ENCODE measurements around the gene NAA50.

NAA50 gene

DNA sequence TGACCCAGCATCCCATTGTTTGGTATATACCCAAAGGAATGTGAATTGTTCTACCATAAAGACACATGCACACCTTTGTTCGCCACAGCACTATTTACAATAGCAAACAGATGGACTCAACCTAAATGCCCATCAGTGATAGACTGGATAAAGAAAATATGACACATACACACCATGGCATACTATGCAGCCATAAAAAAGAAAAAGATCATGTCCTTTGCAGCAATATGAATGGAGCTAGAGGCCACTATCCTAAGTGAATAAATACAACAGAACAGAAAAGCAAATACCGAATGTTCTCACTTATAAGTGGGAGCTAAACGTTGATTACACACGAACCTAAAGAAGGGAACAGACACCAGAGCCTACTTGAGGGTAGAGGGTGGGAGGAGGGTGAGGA lies 38.2 kb downstream of the NAA50 start:
- Histone ChIP-seq H3K9me2 (replicated peaks; ENCODE audit: insufficient read depth, low read length) (no peaks in the 10 kb centered on the region), H3K4me1 (ENCODE audit: low read length) (no peaks in the 10 kb centered on the region), H3K9ac (ENCODE audit: low read length) (no peak overlapping the region), H3K36me3 (replicated peaks; ENCODE audit: insufficient read depth, low read length) (no peaks in the 10 kb centered on the region; the same call in 1 of the 2 replicates), H3K4me3 (ENCODE audit: low read length) (no peak overlapping the region), H2AFZ (ENCODE audit: low read length) (no peak overlapping the region), H4K20me1 (ENCODE audit: insufficient read depth, low read length) (no peaks in the 10 kb centered on the region), H3K27ac (ENCODE audit: low read length) (no peak overlapping the region), H3K79me2 (ENCODE audit: low read length) (no peaks in the 10 kb centered on the region), H3K4me2 (ENCODE audit: low read depth, low read length) (no peak overlapping the region), H3F3A (ENCODE audit: insufficient read depth, low read length) (no peaks in the 10 kb centered on the region), H3K27me3 (replicated peaks; ENCODE audit: insufficient read depth, low read length) (no peaks in the 10 kb centered on the region), H3K9me3 (replicated peaks; ENCODE audit: insufficient read depth, low read length) (no peaks in the 10 kb centered on the region)
- TF ChIP-seq EZH2 (optimal IDR thresholded peaks at IDR 0.05; ENCODE audit: low read depth, low read length) (no peak), EZH2phosphoT487 (IDR thresholded peaks at IDR 0.05; ENCODE audit: low read length) (no peak)
- TF ChIP-seq, protein P1, sequence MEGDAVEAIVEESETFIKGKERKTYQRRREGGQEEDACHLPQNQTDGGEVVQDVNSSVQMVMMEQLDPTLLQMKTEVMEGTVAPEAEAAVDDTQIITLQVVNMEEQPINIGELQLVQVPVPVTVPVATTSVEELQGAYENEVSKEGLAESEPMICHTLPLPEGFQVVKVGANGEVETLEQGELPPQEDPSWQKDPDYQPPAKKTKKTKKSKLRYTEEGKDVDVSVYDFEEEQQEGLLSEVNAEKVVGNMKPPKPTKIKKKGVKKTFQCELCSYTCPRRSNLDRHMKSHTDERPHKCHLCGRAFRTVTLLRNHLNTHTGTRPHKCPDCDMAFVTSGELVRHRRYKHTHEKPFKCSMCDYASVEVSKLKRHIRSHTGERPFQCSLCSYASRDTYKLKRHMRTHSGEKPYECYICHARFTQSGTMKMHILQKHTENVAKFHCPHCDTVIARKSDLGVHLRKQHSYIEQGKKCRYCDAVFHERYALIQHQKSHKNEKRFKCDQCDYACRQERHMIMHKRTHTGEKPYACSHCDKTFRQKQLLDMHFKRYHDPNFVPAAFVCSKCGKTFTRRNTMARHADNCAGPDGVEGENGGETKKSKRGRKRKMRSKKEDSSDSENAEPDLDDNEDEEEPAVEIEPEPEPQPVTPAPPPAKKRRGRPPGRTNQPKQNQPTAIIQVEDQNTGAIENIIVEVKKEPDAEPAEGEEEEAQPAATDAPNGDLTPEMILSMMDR (IDR thresholded peaks at IDR 0.05; ENCODE audit: low read length) = no peak
- DNase-seq = no peak

- Histone ChIP-seq H3K27me3 (replicated peaks; ENCODE audit: insufficient read depth, low read length) (no peaks in the 10 kb centered on the region), H3K79me2 (ENCODE audit: low read length) (peaks cover 29% of the 10 kb centered on the region), H3K9me3 (replicated peaks; ENCODE audit: insufficient read depth, low read length) (no peaks in the 10 kb centered on the region), H3K9me2 (replicated peaks; ENCODE audit: insufficient read depth, low read length) (no peaks in the 10 kb centered on the region), H3K4me1 (ENCODE audit: low read length) (peaks cover 11% of the 10 kb centered on the region), H3K4me2 (ENCODE audit: low read depth, low read length) (peak overlapping the region; percentile 43; the same call in 1 of the 2 replicates), H3K27ac (ENCODE audit: low read length) (no peak overlapping the region), H2AFZ (ENCODE audit: low read length) (no peak overlapping the region), H3K4me3 (ENCODE audit: low read length) (peak overlapping the region; percentile 36; the same call in 1 of the 2 replicates), H3K9ac (ENCODE audit: low read length) (no peak overlapping the region), H4K20me1 (ENCODE audit: insufficient read depth, low read length) (no peaks in the 10 kb centered on the region), H3K36me3 (replicated peaks; ENCODE audit: insufficient read depth, low read length) (no peaks in the 10 kb centered on the region), H3F3A (ENCODE audit: insufficient read depth, low read length) (peaks cover 5% of the 10 kb centered on the region; the same call in 1 of the 2 replicates)
- no peak for TF ChIP-seq EZH2phosphoT487 (IDR thresholded peaks at IDR 0.05; ENCODE audit: low read length)
- no peak for TF ChIP-seq EZH2 (optimal IDR thresholded peaks at IDR 0.05; ENCODE audit: low read depth, low read length)
- TF ChIP-seq, protein P1 (IDR thresholded peaks at IDR 0.05; ENCODE audit: low read length) = no peak
- no peak for DNase-seq
Observed at GRCh38 chr3:113698956-113699355, 47.1 kb downstream of the NAA50 start.

DNA sequence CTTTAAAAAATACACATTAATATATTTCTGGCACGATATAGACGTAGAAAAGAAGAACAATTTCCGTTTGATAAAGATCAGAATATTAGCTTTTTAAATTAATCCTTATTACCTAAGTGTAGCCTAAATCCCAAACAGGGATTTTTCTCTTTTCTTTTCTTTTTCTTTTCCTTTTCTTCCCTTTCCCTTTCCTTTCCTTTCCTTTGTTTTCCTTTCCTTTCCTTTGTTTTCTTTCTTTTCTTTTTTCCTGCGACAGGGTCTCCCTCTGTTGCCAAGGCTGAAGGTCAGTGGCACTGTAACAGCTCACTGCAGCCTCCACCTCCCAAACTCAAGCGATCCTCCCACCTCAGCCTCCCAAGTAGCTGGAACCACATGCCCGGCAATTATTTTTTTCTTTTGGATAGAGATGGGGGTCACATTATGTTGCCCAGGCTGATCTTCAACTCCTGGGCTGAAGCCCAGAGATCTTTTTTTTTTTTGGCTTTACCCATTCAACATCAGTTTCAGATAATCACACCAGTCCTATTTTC lies 47.8 kb downstream of the NAA50 start:
- Histone ChIP-seq H3F3A (ENCODE audit: insufficient read depth, low read length) (peaks cover 5% of the 10 kb centered on the region; the same call in 1 of the 2 replicates), H3K27me3 (replicated peaks; ENCODE audit: insufficient read depth, low read length) (no peaks in the 10 kb centered on the region), H3K4me2 (ENCODE audit: low read depth, low read length) (peak overlapping the region; percentile 86; the same call in 1 of the 2 replicates), H2AFZ (ENCODE audit: low read length) (no peak overlapping the region), H3K27ac (ENCODE audit: low read length) (no peak overlapping the region), H3K79me2 (ENCODE audit: low read length) (peaks cover 35% of the 10 kb centered on the region), H3K36me3 (replicated peaks; ENCODE audit: insufficient read depth, low read length) (no peaks in the 10 kb centered on the region), H3K4me1 (ENCODE audit: low read length) (peaks cover 11% of the 10 kb centered on the region), H3K9ac (ENCODE audit: low read length) (no peak overlapping the region), H4K20me1 (ENCODE audit: insufficient read depth, low read length) (no peaks in the 10 kb centered on the region), H3K9me2 (replicated peaks; ENCODE audit: insufficient read depth, low read length) (no peaks in the 10 kb centered on the region), H3K4me3 (ENCODE audit: low read length) (peak overlapping the region; percentile 36; the same call in 1 of the 2 replicates), H3K9me3 (replicated peaks; ENCODE audit: insufficient read depth, low read length) (no peaks in the 10 kb centered on the region)
- DNase-seq = no peak
- TF ChIP-seq EZH2 (optimal IDR thresholded peaks at IDR 0.05; ENCODE audit: low read depth, low read length) (no peak), EZH2phosphoT487 (IDR thresholded peaks at IDR 0.05; ENCODE audit: low read length) (no peak)

- Histone ChIP-seq H3K27me3 (replicated peaks; ENCODE audit: insufficient read depth, low read length) (no peaks in the 10 kb centered on the region), H3K4me1 (ENCODE audit: low read length) (peaks cover 11% of the 10 kb centered on the region), H3K4me3 (ENCODE audit: low read length) (peak overlapping the region; percentile 94), H2AFZ (ENCODE audit: low read length) (peak overlapping the region; percentile 98), H3K36me3 (replicated peaks; ENCODE audit: insufficient read depth, low read length) (no peaks in the 10 kb centered on the region), H3K4me2 (ENCODE audit: low read depth, low read length) (peak overlapping the region; percentile 86), H3K27ac (ENCODE audit: low read length) (peak overlapping the region; percentile 53; the same call in 1 of the 2 replicates), H4K20me1 (ENCODE audit: insufficient read depth, low read length) (no peaks in the 10 kb centered on the region), H3F3A (ENCODE audit: insufficient read depth, low read length) (peaks cover 5% of the 10 kb centered on the region; the same call in 1 of the 2 replicates), H3K9me3 (replicated peaks; ENCODE audit: insufficient read depth, low read length) (no peaks in the 10 kb centered on the region), H3K79me2 (ENCODE audit: low read length) (peaks cover 42% of the 10 kb centered on the region), H3K9ac (ENCODE audit: low read length) (peak overlapping the region; percentile 77), H3K9me2 (replicated peaks; ENCODE audit: insufficient read depth, low read length) (no peaks in the 10 kb centered on the region)
- TF ChIP-seq EZH2phosphoT487 (IDR thresholded peaks at IDR 0.05; ENCODE audit: low read length) = no peak
- no peak for TF ChIP-seq EZH2 (optimal IDR thresholded peaks at IDR 0.05; ENCODE audit: low read depth, low read length)
- TF ChIP-seq, protein P1 (IDR thresholded peaks at IDR 0.05; ENCODE audit: low read length) = no peak
- peak; percentile 18 for DNase-seq
Observed at GRCh38 chr3:113697500-113698090, 48.5 kb downstream of the NAA50 start.

All from MM.1S (cell line).